HG02885 (cell line): ENCODE data around the gene IQSEC2.

Experiments
- ATAC-seq: cut with Tn5 transposase; IDR thresholded peaks from one replicate; pipeline ENCODE4 v1.9.1; 2021; ENCODE audit warnings: mild to moderate bottlenecking; ENCODE audit not compliant: unreplicated experiment, poor library complexity

IQSEC2 gene

DNA sequence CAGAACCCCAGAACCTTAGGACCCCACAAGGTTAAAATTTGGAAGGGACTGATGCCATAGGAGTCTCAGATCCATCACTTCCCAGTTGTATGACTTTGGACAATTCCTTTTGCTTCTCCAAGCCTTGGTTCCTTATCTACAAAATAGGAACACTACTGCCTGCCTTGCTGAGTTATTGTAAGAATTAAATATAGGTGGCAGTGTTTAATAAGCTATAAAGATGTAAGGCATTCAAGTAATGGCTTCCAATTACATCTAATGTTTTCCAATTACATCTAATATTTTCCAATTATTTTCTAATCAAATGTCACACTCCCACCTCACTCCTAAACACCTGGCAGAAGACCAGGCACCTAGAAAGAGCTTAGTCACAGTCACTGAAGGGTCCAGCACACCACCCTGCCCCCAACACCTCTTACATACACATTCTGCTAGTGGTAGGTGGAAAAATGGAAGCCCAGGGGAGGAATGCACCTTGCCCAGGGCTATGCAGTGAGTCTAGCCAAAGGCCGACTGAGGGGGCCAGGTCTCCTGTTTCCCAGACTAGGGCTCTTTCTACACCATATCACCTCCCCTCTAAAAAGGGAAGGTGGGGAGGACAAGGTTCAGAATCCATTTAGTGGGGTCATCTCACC is 31.9 kb downstream of the IQSEC2 start:
- no peak for ATAC-seq

- no peak for ATAC-seq
Observed at GRCh38 chrX:53247928-53248327, 33.5 kb downstream of the IQSEC2 start.

- no peak for ATAC-seq
Observed at GRCh38 chrX:53246231-53246630, 35.2 kb downstream of the IQSEC2 start.

GRCh38 chrX:53244610-53245009 is 36.8 kb downstream of the IQSEC2 start:
- ATAC-seq = no peak

DNA sequence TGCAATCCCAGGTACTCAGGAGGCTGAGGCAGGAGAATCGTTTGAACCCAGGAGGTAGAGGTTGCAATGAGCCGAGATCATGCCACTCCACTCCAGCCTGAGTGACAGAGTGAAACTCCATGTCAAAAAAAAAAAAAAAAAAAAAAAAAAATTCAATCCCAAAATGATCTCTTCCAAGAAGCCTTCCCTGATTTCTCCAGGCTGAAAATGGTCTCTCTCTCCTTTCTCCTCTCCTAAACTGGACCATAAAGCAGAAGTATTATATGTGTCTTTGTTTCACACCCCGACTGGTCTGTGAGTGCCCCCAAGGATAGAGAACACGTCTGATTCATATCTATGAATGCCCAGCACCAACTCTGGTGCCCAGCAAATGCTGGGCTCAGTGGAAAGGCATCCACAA is 39.1 kb downstream of the IQSEC2 start:
- no peak for ATAC-seq

DNA sequence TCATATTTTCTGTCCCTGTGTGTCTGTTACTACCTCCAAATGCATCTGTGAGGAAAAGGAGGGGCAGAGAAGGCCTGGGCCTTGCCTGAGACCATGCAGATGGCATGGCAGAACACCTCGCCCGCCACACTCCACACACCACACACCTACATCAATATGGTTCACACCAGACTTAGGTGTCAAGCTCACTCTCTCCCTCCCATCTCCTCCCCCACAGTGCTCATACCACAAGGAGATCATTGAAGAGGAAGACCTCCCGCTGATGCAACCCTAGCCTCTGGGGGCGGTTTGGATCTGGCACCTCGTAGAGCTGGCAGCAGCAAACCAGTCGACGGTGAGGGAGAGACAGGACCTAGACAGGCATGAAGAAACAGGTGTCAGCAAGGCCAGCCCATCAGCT is 39.8 kb downstream of the IQSEC2 start:
- no peak for ATAC-seq

DNA sequence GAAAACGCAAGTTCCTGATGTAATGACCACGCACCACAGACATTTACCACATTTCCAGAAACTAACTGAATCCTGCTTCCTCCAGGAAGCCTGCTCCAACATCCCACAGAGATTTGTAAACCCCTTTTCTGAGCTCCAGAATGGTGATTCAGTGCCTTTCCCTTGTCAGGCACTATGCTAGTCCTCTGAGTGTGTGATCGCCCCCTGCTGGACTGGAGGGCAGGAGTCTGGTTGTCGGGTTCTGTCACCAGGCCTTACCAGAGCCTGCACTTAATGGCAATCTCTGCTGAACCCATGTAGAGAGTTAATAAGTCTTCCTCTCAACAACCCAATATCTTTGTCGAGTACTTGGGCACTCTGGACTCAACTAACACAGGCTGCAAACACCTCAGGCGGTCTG is 41.9 kb downstream of the IQSEC2 start:
- ATAC-seq = no peak

DNA sequence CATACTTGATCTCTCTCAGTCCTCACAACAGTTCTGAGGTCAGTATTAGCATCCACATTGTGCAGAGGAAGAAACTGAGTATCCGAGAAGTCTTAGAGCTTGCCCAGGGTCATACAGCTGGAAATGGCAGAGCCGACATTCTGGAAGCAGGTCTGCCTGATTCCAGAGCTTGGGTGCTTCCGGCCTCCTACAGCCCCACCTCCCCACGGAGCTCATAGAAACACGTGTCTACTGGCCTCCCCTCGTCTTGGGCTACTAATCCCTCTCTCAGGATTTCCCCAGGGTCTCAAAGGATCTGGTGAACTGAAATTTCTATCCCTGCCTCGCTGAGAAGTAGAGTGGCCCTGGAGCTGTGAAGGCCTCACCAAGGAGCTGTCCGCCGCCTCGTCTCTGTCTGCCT is 44.3 kb downstream of the IQSEC2 start:
- ATAC-seq = no peak

DNA sequence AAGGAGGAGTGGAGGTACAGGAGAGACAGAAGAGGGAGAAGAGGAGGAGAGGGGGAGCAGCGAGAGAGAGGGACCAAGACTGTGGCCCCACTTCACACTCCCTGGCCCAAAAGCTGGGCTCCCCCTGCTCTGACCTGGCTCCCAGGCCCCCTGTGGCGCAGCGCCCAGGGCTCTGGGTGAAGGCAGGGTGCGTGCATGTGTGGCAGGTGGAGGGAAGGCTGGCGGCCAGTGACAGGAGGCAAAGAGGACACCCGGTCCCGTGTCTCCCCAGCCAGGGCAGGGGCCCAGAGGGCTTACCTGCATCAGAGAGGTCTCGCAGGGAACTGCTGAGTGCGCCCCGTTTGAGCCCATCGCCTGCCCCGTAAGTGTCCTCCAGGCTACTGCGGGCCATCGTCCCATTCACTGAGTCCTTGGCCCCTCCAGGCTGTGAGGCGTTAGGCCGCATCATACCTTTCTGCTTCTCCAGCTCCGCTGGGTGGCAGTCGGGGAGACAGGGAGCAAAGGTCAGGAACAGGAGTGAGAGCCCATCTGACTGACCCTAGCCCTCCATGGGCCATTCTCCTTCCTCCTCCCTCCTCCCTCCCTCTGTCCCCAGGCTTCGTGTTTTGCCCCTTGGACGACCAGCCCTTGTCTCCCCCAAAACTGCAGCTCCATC is 45.2 kb downstream of the IQSEC2 start:
- ATAC-seq = no peak

DNA sequence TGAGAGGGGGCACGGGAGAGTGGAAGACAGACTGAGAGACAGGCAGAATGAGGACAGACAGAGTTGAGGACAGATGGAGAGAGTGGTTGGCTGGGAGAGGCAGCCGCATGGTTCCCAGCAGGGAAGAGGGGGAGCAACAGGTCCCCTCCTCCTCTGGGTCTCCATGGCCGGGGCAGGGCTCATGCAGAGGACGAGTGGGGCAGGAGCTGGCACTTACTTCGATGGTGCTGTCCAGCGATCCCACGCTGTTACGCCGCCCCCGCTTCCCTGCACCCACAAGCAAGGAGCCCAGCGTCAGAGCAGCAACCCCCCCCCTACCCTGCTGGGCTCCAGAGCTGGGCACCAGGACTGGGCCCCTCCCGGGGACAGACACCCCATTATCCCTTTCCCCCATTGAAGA is 45.8 kb downstream of the IQSEC2 start:
- no peak for ATAC-seq

- no peak for ATAC-seq
Observed at GRCh38 chrX:53234484-53234883, 46.9 kb downstream of the IQSEC2 start.

DNA sequence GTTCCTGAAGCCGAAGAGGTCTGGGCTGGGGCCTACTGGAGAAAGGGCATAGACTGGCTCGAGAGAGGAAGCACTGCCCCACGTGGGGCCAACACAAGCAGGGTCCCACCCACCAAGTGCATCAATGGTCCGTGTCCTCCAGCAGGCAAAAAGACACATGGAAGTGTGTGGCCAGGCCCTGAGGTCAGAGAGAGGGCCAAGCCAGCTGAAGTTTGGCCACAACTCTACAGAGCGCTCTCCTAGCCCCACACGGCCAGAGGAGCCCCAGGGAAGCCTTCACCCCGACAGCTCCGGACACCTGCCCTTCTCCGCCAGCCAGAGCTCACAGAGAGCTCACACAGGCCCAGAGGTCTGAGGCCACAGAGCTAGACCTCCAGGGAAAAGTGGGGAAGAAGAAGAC is 47.8 kb downstream of the IQSEC2 start:
- ATAC-seq = no peak

DNA sequence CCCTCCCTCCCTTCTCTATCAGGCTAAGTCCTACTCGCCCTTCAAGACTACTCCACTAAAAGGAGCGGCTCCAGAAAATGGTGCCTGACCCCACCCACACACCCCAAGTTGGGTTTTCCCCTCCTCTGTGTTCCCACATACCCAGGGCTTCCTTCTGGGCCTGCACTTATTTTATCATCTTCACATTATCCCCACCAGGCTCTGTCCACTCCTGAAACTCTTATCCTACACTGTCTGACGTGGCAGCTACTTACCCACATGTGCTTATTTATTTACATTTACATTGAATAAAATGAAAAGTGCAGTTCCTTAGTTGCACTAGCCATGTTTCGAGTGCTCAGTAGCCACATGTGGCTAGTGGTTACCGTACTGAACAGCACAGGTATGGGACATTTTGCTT is 51.3 kb downstream of the IQSEC2 start:
- ATAC-seq = no peak

DNA sequence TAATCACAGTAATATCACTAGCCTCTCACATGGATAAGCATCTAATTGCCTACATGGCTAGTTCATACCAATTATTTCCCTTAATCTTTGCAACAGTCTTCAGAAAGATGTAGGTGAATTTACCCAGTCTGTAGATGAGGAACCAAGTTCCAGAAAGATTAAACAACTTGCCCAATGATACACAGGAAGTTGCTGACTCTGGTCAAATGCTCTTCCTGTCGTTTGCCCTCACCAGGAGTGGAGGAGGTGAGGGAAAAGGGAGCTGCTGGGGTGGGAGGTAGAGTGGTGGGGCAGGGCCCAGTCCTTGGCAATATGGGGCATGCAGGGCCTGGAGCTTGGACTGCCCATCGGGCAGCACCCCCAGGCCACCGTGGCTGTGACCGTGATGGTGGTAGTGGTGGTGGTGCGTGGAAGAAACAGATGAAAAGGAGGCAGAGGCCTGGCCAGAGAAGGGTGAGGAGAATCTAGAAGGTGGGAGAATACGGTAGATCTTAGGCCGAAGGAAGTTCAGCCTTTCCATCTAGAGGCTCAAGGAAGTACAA is 54.1 kb downstream of the IQSEC2 start:
- no peak for ATAC-seq

- ATAC-seq = peak; percentile 86
Observed at GRCh38 chrX:53224860-53225797, 56.3 kb downstream of the IQSEC2 start, which contains the start of gene KDM5C. TSS of gene KDM5C (minus strand) at chrX:53225207. CDS start at chrX:53224889, 318 bp downstream.

DNA sequence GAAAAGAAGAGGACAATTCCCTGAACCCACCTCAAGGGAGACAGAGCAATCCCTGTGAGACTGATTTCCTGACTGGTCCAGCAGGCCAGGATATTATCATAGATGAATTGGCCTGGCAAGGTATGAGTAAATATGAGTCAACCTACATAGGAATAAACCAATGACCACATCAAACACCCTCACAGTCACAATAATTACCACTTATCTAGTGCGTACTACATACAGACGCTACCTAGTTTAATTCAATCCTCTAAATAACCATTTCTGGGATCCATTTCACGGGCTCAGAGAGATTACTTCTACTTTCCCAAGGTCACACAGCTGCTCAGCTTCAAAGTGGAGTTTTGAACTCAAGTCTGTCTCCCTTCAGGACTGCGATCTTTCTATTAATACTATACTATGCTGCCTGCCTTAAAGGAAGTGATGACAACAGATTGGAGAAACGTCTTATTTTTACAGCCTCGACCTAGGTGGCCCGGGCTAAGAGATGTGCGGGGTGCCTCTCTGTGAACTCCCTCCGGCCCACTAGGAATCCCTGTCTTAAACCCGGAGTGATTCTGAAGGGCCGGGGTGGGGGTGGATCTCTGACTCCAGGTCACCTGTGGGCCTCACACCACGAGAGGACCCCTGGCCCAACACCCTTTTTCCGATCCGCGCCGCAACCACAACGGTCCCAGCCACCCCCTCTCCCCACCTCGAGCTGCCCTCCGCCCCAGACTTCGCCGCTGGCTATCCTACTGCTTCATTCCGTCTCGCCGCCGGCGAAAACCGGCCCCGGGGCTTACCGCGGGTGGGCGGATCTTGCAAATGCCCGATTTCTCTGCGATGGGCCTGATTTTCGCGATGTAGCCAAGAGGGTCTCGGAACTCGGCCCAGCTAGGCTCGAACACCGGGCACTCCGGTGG is 57.2 kb downstream of the IQSEC2 start:
- ATAC-seq = peak; percentile 2

- no peak for ATAC-seq
Observed at GRCh38 chrX:53223068-53223693, 58.2 kb downstream of the IQSEC2 start.
